ENCODE results near the gene CNTNAP5.

- TF ChIP-seq CTCF (IDR thresholded peaks at IDR 0.05; ENCODE audit: low read depth, low read length) (no peak), EZH2phosphoT487 (IDR thresholded peaks at IDR 0.05; ENCODE audit: low read depth) (no peak)
These were observed 667.1 kb downstream of the CNTNAP5 start for GRCh38 chr2:124692216-124692615.
